IPS DF 6.9 (cell line): Measurements from ENCODE around the gene VAX1.
"Not testable (repeated sequence)": the region's sequence is repeated elsewhere in the genome, so short reads cannot be mapped to it uniquely, and the experiment has no call there.

Experiments used
- DNase-seq: peaks from one replicate; pipeline ENCODE4 v3.0.0-alpha.2; 2013; ENCODE audit warnings: low read depth, low spot score
- H3K27ac ChIP-seq: one replicate; pipeline ENCODE4 v1.5.1; 2013; ENCODE audit warnings: low read length, control low read depth
- H3K27me3 ChIP-seq: 2 replicates; pipeline ENCODE4 v1.6.1; 2013; ENCODE audit warnings: mild to moderate bottlenecking, low read length; ENCODE audit not compliant: control insufficient read depth, insufficient read depth
- H3K36me3 ChIP-seq: 2 replicates; pipeline ENCODE4 v1.6.1; 2013; ENCODE audit warnings: low read length; ENCODE audit not compliant: control insufficient read depth, insufficient read depth
- H3K4me1 ChIP-seq: 2 replicates; pipeline ENCODE4 v1.6.1; 2013; ENCODE audit warnings: low read length; ENCODE audit not compliant: control insufficient read depth, insufficient read depth
- H3K4me3 ChIP-seq: 2 replicates; pipeline ENCODE4 v1.5.1; 2013; ENCODE audit warnings: mild to moderate bottlenecking, low read length
- H3K9me3 ChIP-seq: 2 replicates; pipeline ENCODE4 v1.6.1; 2013; ENCODE audit warnings: low read length, inconsistent platforms; ENCODE audit not compliant: control insufficient read depth, insufficient read depth
- WGBS: extraction: QIAGEN DNeasy Blood & Tissue Kit; methylation state at CpG from one replicate; pipeline ENCODE4 v1.1.7; 2013; ENCODE audit warnings: mixed read lengths, missing lambda C conversion rate; ENCODE audit not compliant: insufficient read length, insufficient coverage; 5-methylcytosine and 5-hydroxymethylcytosine counted together

The VAX1 gene

GRCh38 chr10:117107238-117107637 lies 30.8 kb downstream of the VAX1 start:
- Histone ChIP-seq H3K4me1 (no peaks in the 10 kb centered on the region), H3K9me3 (no peaks in the 10 kb centered on the region), H3K27me3 (no peaks in the 10 kb centered on the region), H3K4me3 (no peak overlapping the region), H3K36me3 (no peaks in the 10 kb centered on the region), H3K27ac (no peak overlapping the region)
- no CpG with 5 or more reads among the region's 4 CpGs for WGBS
- no peak for DNase-seq

GRCh38 chr10:117096599-117097201 lies 41.4 kb downstream of the VAX1 start:
- no CpG with 5 or more reads among the region's 9 CpGs for WGBS
- Histone ChIP-seq H3K27me3 (no peaks in the 10 kb centered on the region), H3K4me1 (no peaks in the 10 kb centered on the region; the same call in 1 of the 2 replicates), H3K36me3 (no peaks in the 10 kb centered on the region), H3K4me3 (no peak overlapping the region), H3K9me3 (no peaks in the 10 kb centered on the region), H3K27ac (no peak overlapping the region)
- no peak for DNase-seq

GRCh38 chr10:117094856-117095255 lies 43.2 kb downstream of the VAX1 start:
- Histone ChIP-seq H3K27ac (no peak overlapping the region), H3K4me1 (no peaks in the 10 kb centered on the region; the same call in 1 of the 2 replicates), H3K9me3 (no peaks in the 10 kb centered on the region), H3K4me3 (no peak overlapping the region), H3K27me3 (no peaks in the 10 kb centered on the region), H3K36me3 (no peaks in the 10 kb centered on the region)
- peak; percentile 29 for DNase-seq
- no CpG with 5 or more reads among the region's 9 CpGs for WGBS

GRCh38 chr10:117092386-117092785 lies 45.7 kb downstream of the VAX1 start:
- WGBS, result no CpG with 5 or more reads among the region's 6 CpGs

GRCh38 chr10:117090834-117091233 lies 47.2 kb downstream of the VAX1 start:
- Histone ChIP-seq H3K4me1 (no peaks in the 10 kb centered on the region), H3K9me3 (no peaks in the 10 kb centered on the region), H3K4me3 (no peak overlapping the region), H3K27me3 (no peaks in the 10 kb centered on the region), H3K36me3 (no peaks in the 10 kb centered on the region), H3K27ac (no peak overlapping the region)
- no peak for DNase-seq
- WGBS, result no CpG with 5 or more reads among the region's 4 CpGs

More at GRCh38 chr10:117092386-117092785, 45.7 kb downstream of the VAX1 start:
- no peaks in the 10 kb centered on the region for H3K27me3 ChIP-seq
- no peaks in the 10 kb centered on the region for H3K9me3 ChIP-seq
- H3K4me3 ChIP-seq, result no peak overlapping the region
- H3K27ac ChIP-seq, result no peak overlapping the region
- H3K36me3 ChIP-seq, result no peaks in the 10 kb centered on the region
- H3K4me1 ChIP-seq, result no peaks in the 10 kb centered on the region; the same call in 1 of the 2 replicates
- DNase-seq, result no peak

GRCh38 chr10:117087521-117087920 lies 50.5 kb downstream of the VAX1 start:
- Histone ChIP-seq H3K4me3 (no peak overlapping the region), H3K27ac (no peak overlapping the region), H3K36me3 (no peaks in the 10 kb centered on the region), H3K4me1 (no peaks in the 10 kb centered on the region), H3K27me3 (no peaks in the 10 kb centered on the region), H3K9me3 (no peaks in the 10 kb centered on the region)
- no CpG with 5 or more reads among the region's 3 CpGs for WGBS
- no peak for DNase-seq

- no CpG with 5 or more reads among the region's 3 CpGs for WGBS
- Histone ChIP-seq H3K36me3 (no peaks in the 10 kb centered on the region), H3K4me1 (no peaks in the 10 kb centered on the region), H3K4me3 (no peak overlapping the region), H3K27ac (no peak overlapping the region), H3K9me3 (no peaks in the 10 kb centered on the region), H3K27me3 (no peaks in the 10 kb centered on the region)
- no peak for DNase-seq
Measured at GRCh38 chr10:117086546-117086945, 51.5 kb downstream of the VAX1 start.

- H3K27me3 ChIP-seq, H3K9me3 ChIP-seq, H3K27ac ChIP-seq, DNase-seq, H3K36me3 ChIP-seq, H3K4me1 ChIP-seq: not testable (repeated sequence)
- H3K4me3 ChIP-seq, result peak overlapping the region; percentile 39; the same call in 1 of the 2 replicates
- WGBS, result no CpG with 5 or more reads among the region's 31 CpGs
Measured at GRCh38 chr10:117084421-117085246, 53.4 kb downstream of the VAX1 start.
